Osteocyte (in vitro differentiated cells): Measurements from ENCODE around the gene RBM15B. TPM values are rescaled to one million over a fixed set of nuclear protein-coding genes. Genes with fewer than 3 reads are reported as not detected.

Experiments used
- DNase-seq: peaks from one replicate; pipeline ENCODE4 v3.0.0; 2021; ENCODE audit warnings: mixed read lengths; ENCODE audit not compliant: unreplicated experiment; ENCODE audit errors: extremely low spot score
- H3K27ac Mint-ChIP-seq: one replicate; pipeline ENCODE4 v1.8.0; 2021; ENCODE audit warnings: mild to moderate bottlenecking, mixed read lengths; ENCODE audit not compliant: unreplicated experiment
- H3K27me3 Mint-ChIP-seq: one replicate; pipeline ENCODE4 v1.8.0; 2021; ENCODE audit warnings: mixed read lengths; ENCODE audit not compliant: unreplicated experiment
- H3K36me3 Mint-ChIP-seq: one replicate; pipeline ENCODE4 v1.8.0; 2021; ENCODE audit warnings: mixed read lengths; ENCODE audit not compliant: unreplicated experiment
- H3K4me1 Mint-ChIP-seq: one replicate; pipeline ENCODE4 v1.8.0; 2021; ENCODE audit warnings: mixed read lengths; ENCODE audit not compliant: unreplicated experiment
- H3K4me3 Mint-ChIP-seq: one replicate; pipeline ENCODE4 v1.8.0; 2021; ENCODE audit warnings: mild to moderate bottlenecking, moderate library complexity, mixed read lengths; ENCODE audit not compliant: unreplicated experiment
- H3K9me3 Mint-ChIP-seq: one replicate; pipeline ENCODE4 v1.8.0; 2021; ENCODE audit warnings: mixed read lengths; ENCODE audit not compliant: unreplicated experiment
- CTCF ChIP-seq: fragments of 200-600 bp; sonication (generic); IDR thresholded peaks from 2 replicates; pipeline ENCODE4 v1.5.0; 2021; ENCODE audit warnings: antibody characterized with exemption, mild to moderate bottlenecking, moderate library complexity
- total RNA-seq: library from RNA; stranded (reverse); gene quantifications from 2 replicates; pipeline ENCODE4 v1.2.1, GENCODE V29; 2021

The RBM15B gene
- total RNA-seq, 1 donor from 2014 or later: 50.3 TPM

GRCh38 chr3:51397392-51397791, 6.3 kb downstream of the RBM15B start:
- Mint-ChIP-seq H3K27ac (peak overlapping the region; percentile 9), H3K36me3 (peaks cover 34% of the 10 kb centered on the region), H3K4me3 (no peak overlapping the region)

GRCh38 chr3:51398595-51399310, 7.7 kb downstream of the RBM15B start:
- H3K4me3 Mint-ChIP-seq: no peak overlapping the region
- DNase-seq: no peak
- TF ChIP-seq CTCF: no peak
- peaks cover 19% of the 10 kb centered on the region for H3K4me1 Mint-ChIP-seq
- no peaks in the 10 kb centered on the region for H3K27me3 Mint-ChIP-seq
- H3K36me3 Mint-ChIP-seq: peaks cover 31% of the 10 kb centered on the region
- H3K27ac Mint-ChIP-seq: peak overlapping the region; percentile 11
- H3K9me3 Mint-ChIP-seq: no peaks in the 10 kb centered on the region

More at GRCh38 chr3:51397392-51397791, 6.3 kb downstream of the RBM15B start:
- no peaks in the 10 kb centered on the region for H3K9me3 Mint-ChIP-seq
- TF ChIP-seq CTCF: no peak
- peaks cover 27% of the 10 kb centered on the region for H3K4me1 Mint-ChIP-seq
- H3K27me3 Mint-ChIP-seq: no peaks in the 10 kb centered on the region
- DNase-seq: no peak

GRCh38 chr3:51400166-51400565, 9.1 kb downstream of the RBM15B start:
- Mint-ChIP-seq H3K4me1 (peaks cover 8% of the 10 kb centered on the region), H3K36me3 (peaks cover 23% of the 10 kb centered on the region), H3K9me3 (no peaks in the 10 kb centered on the region), H3K27ac (no peak overlapping the region), H3K4me3 (no peak overlapping the region), H3K27me3 (no peaks in the 10 kb centered on the region)
- TF ChIP-seq CTCF: no peak
- DNase-seq: no peak

- H3K4me1 Mint-ChIP-seq: no peaks in the 10 kb centered on the region
- no peak for TF ChIP-seq CTCF
Observed at GRCh38 chr3:51401735-51402134, 10.7 kb downstream of the RBM15B start.

DNA sequence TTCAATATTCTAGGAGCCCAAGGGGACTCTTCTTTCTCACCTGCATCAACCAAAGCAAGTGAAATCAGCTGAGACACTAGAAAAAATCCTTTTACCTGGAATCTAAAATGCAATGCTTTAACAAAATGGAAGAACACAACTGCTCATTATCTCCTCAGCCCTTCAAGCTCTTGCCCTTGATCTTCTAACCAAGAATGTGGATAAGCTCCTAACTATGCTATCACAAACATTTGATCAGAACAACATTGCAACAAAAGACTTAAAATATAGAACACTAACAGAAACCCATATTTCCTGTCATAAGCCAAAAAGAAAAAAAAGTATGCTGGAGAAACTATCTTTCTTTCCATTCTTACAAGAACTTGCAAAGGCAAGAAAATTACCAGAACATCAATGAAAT, 12.6 kb downstream of the RBM15B start:
- H3K36me3 Mint-ChIP-seq: peaks cover 18% of the 10 kb centered on the region
- DNase-seq: no peak
- no peaks in the 10 kb centered on the region for H3K27me3 Mint-ChIP-seq
- no peak overlapping the region for H3K4me3 Mint-ChIP-seq
- no peak for TF ChIP-seq CTCF
- no peaks in the 10 kb centered on the region for H3K9me3 Mint-ChIP-seq
- no peaks in the 10 kb centered on the region for H3K4me1 Mint-ChIP-seq
- no peak overlapping the region for H3K27ac Mint-ChIP-seq

More at GRCh38 chr3:51401735-51402134, 10.7 kb downstream of the RBM15B start:
- DNase-seq: no peak
- Mint-ChIP-seq H3K27ac (no peak overlapping the region), H3K9me3 (no peaks in the 10 kb centered on the region), H3K27me3 (no peaks in the 10 kb centered on the region), H3K36me3 (peaks cover 17% of the 10 kb centered on the region), H3K4me3 (no peak overlapping the region)
